C4-2B (cell line): ENCODE data around the gene MRLN.
"Not testable (repeated sequence)": the region's sequence is repeated elsewhere in the genome, so short reads cannot be mapped to it uniquely, and the experiment has no call there.

ENCODE experiments used
- H3K27ac ChIP-seq: fragments of 450-650 bp; 2 replicates; pipeline ENCODE4 v1.5.1; 2017
- ZFX ChIP-seq: fragments of 450-650 bp; IDR thresholded peaks from 2 replicates; pipeline ENCODE4 v1.6.1; 2017
- TF ChIP-seq, protein P1 (sequence below): fragments of 450-650 bp; conservative IDR thresholded peaks from 2 replicates; pipeline ENCODE4 v1.5.1; 2017; ENCODE audit warnings: mild to moderate bottlenecking

The MRLN gene

GRCh38 chr10:59753267-59753666 is at the start of gene MRLN:
MRLN (minus strand) TSS chr10:59753455.
- no peak within 1 kb of the TSS for H3K27ac ChIP-seq
- TF ChIP-seq, protein P1, sequence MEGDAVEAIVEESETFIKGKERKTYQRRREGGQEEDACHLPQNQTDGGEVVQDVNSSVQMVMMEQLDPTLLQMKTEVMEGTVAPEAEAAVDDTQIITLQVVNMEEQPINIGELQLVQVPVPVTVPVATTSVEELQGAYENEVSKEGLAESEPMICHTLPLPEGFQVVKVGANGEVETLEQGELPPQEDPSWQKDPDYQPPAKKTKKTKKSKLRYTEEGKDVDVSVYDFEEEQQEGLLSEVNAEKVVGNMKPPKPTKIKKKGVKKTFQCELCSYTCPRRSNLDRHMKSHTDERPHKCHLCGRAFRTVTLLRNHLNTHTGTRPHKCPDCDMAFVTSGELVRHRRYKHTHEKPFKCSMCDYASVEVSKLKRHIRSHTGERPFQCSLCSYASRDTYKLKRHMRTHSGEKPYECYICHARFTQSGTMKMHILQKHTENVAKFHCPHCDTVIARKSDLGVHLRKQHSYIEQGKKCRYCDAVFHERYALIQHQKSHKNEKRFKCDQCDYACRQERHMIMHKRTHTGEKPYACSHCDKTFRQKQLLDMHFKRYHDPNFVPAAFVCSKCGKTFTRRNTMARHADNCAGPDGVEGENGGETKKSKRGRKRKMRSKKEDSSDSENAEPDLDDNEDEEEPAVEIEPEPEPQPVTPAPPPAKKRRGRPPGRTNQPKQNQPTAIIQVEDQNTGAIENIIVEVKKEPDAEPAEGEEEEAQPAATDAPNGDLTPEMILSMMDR = no peak
- TF ChIP-seq ZFX = no peak

GRCh38 chr10:59801171-59801570 is 47.9 kb upstream of the MRLN start:
- H3K27ac ChIP-seq = no peak overlapping the region
- TF ChIP-seq ZFX = no peak
- TF ChIP-seq, protein P1 = no peak

- TF ChIP-seq ZFX = no peak
- TF ChIP-seq, protein P1 = no peak
- H3K27ac ChIP-seq = no peak overlapping the region
Measured at GRCh38 chr10:59799421-59799820, 46.2 kb upstream of the MRLN start.

GRCh38 chr10:59793919-59794318 is 40.7 kb upstream of the MRLN start:
- no peak overlapping the region for H3K27ac ChIP-seq
- no peak for TF ChIP-seq ZFX
- TF ChIP-seq, protein P1 = no peak

DNA sequence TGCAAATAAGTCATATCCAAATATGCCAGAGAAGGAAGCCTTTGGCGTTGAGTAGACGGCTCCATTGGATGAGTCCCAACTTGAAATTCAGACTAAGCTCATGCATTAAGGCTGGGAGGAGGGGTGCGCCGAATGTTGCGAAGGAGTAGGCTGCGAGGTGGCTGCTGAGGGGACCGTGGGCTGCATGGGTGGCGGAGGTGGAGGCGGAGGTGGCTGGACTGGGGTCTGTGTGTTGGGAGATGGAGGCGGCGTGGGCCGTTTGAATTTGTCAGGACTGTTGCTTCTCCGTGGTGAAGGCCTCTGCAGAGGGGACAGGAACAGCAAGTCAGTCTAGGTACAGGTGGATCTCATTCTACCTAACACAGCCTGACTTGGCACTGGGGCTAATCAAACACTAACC is 39.6 kb upstream of the MRLN start:
- H3K27ac ChIP-seq = no peak overlapping the region
- TF ChIP-seq, protein P1 = no peak
- TF ChIP-seq ZFX = no peak

DNA sequence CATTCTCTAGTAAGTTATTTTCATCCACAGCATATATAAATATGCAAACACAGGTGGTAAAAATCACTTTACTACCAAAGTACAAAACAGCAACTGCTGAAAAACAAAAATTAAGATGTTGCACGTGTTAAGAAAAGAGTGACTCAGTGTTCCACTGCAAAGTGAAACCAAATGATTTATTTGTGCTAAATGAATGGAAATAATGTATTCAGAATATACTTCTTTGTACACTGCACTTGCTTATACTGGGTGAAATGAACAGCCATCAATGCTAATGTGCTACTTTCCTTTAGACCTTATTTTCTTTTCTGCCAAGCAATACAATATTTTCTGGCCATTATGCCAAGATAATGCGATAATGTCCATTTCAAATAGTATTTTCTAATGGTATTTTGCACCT is 38.3 kb upstream of the MRLN start:
- H3K27ac ChIP-seq = no peak overlapping the region
- TF ChIP-seq, protein P1 = no peak
- no peak for TF ChIP-seq ZFX

- H3K27ac ChIP-seq = not testable (repeated sequence)
Measured at GRCh38 chr10:59790080-59790479, 36.8 kb upstream of the MRLN start.

GRCh38 chr10:59788914-59789313 is 35.7 kb upstream of the MRLN start:
- H3K27ac ChIP-seq = not testable (repeated sequence)

- not testable (repeated sequence) for H3K27ac ChIP-seq
Measured at GRCh38 chr10:59787032-59787431, 33.8 kb upstream of the MRLN start.

GRCh38 chr10:59785476-59785875 is 32.2 kb upstream of the MRLN start:
- H3K27ac ChIP-seq = not testable (repeated sequence)
